HG03139 (cell line): ENCODE measurements around the gene GKN1.

Source experiments
- ATAC-seq: cut with Tn5 transposase; IDR thresholded peaks from one replicate; pipeline ENCODE4 v1.9.1; 2021; ENCODE audit not compliant: unreplicated experiment

GKN1 gene

DNA sequence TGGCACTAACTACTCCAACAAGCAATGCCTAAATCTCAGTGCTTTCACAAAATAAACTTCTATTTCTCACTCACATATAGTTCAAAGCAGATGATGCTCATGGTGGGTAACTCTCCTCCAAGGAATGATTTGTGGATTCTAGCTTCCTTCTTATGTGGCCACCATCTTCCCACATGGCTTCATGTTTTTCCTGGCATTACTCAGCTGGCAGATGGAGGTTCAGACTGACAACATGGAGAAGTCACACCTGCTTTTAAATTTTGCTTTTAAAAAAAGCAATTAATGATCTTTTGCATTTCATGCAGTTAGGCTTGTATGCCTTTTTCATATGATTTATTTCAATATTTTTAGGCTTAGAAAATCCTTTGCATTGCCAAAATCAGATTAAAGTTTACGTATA lies 15.4 kb upstream of the GKN1 start:
- no peak for ATAC-seq

- ATAC-seq = no peak
Measured at GRCh38 chr2:68961380-68961779, 13.1 kb upstream of the GKN1 start.

- ATAC-seq = no peak
Measured at GRCh38 chr2:68964282-68964681, 10.2 kb upstream of the GKN1 start.

- no peak for ATAC-seq
Measured at GRCh38 chr2:68968221-68968620, 6.2 kb upstream of the GKN1 start.

- no peak for ATAC-seq
Measured at GRCh38 chr2:68969736-68970490, 4.5 kb upstream of the GKN1 start.

DNA sequence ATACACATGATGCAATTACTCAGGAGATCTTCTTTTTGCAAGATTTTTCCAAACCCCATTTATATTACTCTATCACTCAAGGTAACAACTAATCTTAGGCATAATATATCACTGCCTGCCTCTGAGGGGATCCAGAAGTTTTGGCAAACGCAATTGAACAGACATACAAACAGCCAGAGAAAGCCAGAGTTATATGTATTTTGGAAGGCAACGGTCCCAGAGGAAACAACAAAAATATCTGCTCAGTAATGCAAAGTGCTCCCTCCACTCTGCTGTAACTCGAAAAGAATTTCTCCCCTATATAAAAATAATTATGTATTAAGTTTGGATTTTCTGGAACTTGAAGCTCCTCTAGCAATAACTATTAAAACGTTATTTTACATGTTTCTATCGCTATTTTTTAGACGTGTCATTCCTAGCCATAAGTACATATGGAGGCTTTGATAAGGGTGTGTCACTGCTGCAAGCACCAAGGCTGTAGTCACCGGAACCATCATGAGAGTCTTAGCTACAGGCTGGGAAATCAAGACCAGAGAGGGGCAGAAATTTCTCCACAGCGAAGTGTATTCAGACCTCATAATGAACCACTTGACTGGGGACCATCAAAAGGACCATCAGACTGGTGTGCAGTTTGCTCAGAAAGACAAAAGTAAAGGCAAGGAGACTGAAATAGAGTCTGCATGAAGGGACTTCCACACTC lies 3.7 kb upstream of the GKN1 start:
- ATAC-seq = no peak

GRCh38 chr2:68971591-68972231 lies 2.7 kb upstream of the GKN1 start:
- ATAC-seq = no peak

GRCh38 chr2:68974946-68975665 lies 670 bp downstream of the GKN1 start:
- ATAC-seq = no peak

- ATAC-seq = no peak
Measured at GRCh38 chr2:68975844-68976243, 1.4 kb downstream of the GKN1 start.

GRCh38 chr2:68977453-68977852 lies 3.0 kb downstream of the GKN1 start:
- no peak for ATAC-seq

- ATAC-seq = no peak
Measured at GRCh38 chr2:68978098-68978497, 3.7 kb downstream of the GKN1 start.

DNA sequence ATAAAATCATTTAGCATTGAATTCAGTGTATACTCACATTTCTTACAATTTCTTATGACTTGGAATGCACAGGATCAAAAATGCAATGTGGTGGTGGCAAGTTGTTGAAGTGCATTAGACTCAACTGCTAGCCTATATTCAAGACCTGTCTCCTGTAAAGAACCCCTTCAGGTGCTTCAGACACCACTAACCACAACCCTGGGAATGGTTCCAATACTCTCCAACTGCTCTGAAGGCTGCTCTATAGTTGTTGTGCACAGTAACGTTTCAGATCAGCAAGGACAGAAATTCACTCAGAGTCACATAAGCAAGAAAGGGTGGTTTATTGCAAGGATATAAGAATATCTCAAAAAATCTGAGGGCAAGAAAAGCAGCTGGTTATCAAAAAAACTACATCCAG lies 6.5 kb downstream of the GKN1 start:
- no peak for ATAC-seq

DNA sequence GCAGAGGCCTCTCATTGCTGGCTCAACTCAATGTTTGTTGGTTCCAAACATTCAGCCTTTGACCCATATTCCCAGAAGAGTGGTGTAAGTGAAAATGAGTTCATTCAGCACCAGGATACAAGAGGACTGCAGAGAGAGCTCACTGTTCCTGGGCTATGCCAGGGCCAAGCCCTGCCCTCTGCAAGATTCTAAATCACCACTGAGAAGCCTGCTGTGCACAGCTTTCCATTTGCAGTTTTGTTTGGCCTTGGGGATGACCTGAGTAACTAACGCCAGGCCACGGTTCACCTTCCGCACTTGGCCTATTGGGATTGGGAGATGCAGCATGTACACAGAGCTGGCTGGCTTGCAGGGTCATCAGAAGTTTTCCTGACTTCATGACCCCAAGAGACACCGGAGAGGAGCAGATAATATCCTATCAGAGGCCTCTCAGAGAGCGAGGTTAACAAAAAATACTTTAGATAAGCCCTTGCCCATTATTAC lies 12.6 kb downstream of the GKN1 start:
- ATAC-seq = no peak

DNA sequence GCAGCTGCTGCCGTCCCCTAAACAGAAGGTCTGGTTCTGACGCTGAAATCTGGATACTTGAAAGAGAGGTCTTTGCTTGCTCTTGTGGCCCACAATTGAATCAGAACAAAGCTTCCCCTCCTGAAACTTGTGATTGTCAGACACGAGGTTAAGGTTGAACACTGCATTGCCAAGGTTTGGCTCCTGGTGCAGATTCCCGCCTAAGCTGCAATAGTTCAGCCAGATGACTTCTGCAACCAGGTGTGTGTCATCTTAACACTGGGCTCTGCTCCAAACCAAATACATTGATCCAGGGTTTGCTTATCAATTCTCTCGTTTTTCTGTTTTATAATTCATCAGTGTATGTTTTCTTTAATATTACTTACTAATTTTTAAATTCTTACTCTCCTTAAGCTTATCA lies 14.6 kb downstream of the GKN1 start:
- no peak for ATAC-seq

- no peak for ATAC-seq
Measured at GRCh38 chr2:68992341-68992740, 17.9 kb downstream of the GKN1 start.

GRCh38 chr2:68992933-68993332 lies 18.5 kb downstream of the GKN1 start:
- ATAC-seq = no peak

DNA sequence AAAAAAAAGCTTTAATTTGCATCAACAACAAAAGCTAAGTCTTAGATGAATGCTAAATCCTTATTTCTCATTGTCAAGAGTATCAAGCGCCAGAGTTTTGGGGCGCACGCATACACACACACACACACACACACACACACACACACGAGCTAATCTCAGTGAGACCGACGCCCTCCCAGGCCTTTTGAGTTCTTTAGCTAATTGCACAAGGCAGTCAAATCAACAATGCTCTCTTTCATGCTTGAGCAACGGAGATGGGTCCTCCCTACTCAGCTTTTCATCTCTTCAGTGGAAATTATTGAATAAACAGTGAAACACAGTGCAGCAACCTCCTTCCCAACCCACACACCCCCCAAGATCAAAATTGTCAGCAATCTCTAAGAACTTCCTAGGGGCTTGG lies 19.2 kb downstream of the GKN1 start:
- ATAC-seq = no peak

DNA sequence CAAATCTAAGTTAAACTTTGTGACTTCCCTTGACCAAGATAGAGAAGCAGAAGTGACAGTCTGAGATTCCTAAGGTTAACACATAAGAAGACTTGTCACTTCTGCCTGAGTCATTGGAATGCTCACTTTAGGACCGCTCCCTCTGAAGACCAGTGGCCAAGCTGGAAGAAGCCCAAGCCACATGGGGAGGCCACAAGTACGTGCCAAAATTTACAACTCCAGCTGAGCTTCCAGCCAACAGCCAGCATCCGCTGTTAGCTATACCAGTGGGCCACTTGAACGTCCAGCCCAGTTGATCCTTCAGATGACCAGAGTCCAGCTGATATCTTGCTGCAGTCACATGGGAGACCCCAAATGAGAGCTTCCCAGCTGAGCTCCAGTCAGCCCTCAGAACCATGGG lies 20.4 kb downstream of the GKN1 start:
- ATAC-seq = no peak

GRCh38 chr2:68995916-68996315 lies 21.5 kb downstream of the GKN1 start:
- ATAC-seq = no peak

- ATAC-seq = no peak
Measured at GRCh38 chr2:68997401-68997800, 23.0 kb downstream of the GKN1 start.

GRCh38 chr2:69001879-69002278 lies 27.4 kb downstream of the GKN1 start:
- ATAC-seq = no peak
